NCI-H524 treated with DMSO at 0.1 percent for 48 hours (cell line): ENCODE measurements around the gene PLEKHG1.
A peak's percentile ranks its signal among the peaks of the same experiment; 100 is the strongest.

Experiments used
- DNase-seq: peaks from one replicate; lab custom pipeline; 2025; lab: John Stamatoyannopoulos, UW

The PLEKHG1 gene

GRCh38 chr6:150620244-150620643 lies 20.6 kb downstream of the PLEKHG1 start:
- DNase-seq: no peak

DNA sequence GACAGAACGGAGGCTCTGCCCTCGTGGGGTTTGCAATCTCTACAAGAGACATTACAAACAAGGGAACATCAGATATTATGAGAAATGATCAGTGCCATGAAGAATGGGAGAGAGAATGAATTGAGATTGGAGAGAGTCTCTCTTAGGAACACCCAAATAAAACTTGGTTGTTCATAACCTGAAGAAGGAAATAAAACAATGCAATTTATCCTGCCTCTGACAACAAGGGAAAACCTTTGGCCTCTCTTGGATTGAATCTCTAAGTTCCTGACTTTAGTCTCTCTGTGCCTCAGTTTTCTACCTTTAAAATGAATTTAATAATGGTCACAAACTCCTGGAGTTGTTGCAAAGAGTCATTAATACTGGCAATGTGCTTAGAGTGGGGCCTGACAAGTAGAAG lies 21.1 kb downstream of the PLEKHG1 start:
- no peak for DNase-seq

DNA sequence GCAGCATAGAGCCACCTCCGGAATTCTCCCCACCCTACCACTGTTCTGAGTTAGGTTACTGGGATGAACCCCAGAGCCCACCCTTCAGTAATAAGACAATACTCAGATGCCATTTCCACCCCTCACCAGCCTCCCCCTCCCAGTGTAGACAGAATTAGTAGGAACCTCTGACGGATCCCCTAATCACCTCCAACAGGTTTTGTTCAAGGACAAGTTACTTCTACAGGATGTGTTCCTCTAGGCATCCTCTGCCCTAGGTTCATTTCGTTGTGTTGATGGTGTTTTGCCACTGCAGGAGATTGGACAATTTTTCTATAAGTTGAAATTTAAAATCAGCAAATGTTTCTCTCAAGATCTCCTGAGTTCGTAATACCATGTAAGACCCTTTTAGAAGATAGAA lies 22.8 kb downstream of the PLEKHG1 start:
- no peak for DNase-seq

- DNase-seq: peak; percentile 99
Observed at GRCh38 chr6:150622941-150623874, 23.5 kb downstream of the PLEKHG1 start.

- no peak for DNase-seq
Observed at GRCh38 chr6:150624191-150624590, 24.5 kb downstream of the PLEKHG1 start.

DNA sequence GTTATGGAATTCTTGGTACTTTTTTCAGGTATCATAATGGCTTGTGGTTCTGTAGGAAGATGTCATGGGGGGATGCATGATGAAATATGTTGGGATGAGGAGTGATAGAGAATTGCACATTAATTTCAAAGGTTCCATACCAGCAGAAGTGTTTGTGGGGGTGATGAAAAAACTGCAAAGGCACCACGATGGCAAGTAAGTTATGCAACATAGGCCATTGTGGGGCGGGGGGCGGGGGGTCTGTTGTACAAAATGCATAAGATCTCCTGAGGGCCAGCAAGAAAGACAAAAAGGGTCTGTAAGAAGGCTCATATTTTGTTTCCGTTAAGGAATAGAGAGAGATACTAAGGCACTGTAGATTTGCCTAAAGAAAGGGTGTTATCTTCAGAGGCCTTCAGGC lies 26.2 kb downstream of the PLEKHG1 start:
- DNase-seq: no peak

- DNase-seq: no peak
Observed at GRCh38 chr6:150627154-150627553, 27.5 kb downstream of the PLEKHG1 start.

DNA sequence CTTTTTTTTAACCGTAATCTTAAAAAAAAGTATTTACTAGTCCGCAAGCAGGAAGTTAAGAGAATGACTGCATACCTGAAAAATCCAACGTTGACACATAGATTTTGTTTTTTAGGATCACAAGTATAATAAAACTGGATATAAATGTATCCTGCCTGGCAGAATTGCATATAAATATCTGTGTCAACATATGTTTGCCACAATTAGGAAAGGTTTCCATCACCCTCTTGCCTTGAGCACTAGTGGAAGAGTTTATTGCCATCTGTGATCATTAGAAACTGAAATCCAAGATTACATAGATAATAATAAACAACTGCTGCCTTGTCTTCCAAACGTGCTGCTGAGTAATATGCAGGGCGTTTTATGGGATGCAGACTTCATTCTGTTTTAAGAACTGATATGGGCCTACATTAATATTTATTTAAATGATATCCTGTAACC lies 27.9 kb downstream of the PLEKHG1 start:
- DNase-seq: peak; percentile 86

DNA sequence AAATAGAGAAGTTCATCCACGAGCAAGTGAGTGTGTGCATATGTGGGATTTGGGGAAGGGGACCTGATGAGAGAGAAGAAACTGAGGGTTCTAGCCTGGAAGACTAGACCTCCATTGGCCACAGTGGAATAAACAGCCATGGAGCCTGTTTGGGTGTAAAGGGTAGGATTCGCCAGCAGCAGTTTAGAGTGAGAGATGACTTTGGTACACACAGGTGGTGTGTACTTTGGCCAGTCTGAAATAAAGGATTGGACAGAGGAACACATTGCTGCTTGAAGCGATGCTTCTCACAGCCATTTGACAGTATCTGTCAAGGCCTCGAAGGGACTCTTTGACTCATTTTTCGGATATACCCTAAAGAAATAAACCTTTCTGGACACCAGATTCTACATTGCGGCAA lies 29.2 kb downstream of the PLEKHG1 start:
- no peak for DNase-seq

DNA sequence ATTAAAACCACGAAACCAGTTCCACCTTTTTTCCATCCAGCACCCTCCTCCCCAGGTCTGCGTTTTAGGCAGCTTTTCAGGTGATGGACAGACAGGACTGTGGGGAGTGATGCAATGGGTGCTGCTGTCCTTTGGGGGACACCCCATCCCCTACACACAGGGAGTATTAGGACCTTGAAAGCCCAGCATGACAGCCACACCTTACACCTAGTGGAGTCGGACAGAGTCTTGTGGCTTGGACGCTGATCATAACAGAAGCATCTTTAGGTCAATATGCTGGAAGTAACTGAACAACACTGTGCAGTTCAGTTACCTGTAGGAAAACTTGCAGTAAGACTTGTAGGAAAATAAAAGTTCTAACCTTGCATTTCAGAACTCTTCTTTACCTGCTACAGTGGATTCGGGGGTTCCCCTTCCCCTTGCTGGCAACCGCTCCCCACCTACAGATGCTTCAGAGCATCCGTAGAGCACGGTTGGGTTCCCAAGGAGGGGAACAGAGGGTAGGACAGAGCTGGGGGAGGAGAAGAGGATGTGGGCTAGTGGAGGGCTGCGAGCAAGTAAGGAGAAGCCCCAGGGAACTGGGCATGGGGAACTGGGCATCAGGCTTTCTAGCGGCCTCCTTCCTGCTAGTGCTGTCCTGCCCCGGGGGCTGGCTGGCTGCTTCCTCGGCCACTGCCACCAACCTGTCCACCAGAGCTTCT lies 31.7 kb downstream of the PLEKHG1 start:
- no peak for DNase-seq

GRCh38 chr6:150631984-150632642 lies 32.4 kb downstream of the PLEKHG1 start:
- DNase-seq: no peak

DNA sequence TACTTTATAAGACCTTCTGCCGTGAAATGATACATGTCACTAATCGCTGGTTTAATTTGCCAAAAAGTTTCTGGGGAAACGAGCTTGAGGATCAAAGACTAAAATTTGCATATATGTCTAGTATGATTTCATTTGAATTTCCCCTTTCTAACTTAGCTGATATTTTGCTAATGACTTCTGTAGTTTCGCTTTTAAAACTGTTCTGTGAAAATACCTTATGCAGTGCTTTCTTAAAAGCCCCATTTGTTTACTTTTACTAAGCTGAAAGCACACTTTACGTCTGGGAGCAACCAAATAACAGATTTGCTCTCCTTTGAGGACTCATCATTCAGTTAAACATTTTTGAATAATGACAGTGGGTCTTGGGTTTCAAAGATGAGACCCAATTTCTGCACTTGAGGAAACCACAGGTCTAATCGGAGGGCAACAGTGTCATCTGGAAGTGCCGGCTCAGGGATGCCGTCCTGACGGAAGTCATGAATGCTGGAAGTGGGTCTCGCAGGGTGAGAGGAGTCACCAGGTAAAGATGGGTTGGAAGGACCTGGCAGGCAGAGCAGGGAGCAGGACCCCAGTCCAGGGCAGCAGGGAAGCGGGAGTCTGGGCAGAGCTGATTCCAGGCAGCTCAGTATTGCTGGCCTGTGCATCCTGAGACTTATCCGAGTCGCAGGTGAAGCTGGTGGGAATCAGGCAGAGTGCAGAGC lies 33.2 kb downstream of the PLEKHG1 start:
- no peak for DNase-seq

DNA sequence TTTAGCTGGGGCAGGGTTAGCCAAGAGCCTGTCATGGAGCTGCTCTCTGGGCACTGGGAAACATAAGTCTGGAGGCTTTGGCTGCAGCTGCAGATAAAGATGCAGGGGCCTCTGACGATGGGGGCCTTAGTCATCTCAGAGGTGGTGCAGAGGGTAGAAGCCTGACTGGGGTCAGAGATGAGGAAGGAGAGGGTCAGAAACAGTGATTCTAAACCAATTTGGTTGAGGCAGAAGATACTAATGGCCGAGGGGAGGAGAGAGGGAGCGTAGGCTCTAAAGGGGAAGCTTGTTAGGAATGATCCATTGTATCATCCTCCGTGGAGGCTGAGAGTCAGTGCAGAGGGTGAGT lies 33.8 kb downstream of the PLEKHG1 start:
- no peak for DNase-seq

GRCh38 chr6:150634176-150634963 lies 34.7 kb downstream of the PLEKHG1 start:
- DNase-seq: no peak

DNA sequence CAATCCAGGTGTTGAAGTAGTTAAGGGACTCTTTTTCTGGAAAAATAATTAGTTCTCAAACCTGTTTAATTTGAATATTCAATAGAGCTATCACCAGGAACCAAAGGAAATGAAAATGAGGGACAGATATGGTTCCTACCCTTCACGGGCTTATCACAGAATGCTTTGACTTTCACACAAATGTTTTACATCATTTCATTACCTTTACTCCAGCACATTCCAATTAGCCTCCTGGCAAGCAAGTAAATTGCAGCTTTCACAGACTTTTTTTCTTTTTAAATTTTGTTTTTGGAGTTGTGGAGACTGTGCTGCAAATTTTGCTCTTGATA lies 35.2 kb downstream of the PLEKHG1 start:
- no peak for DNase-seq

- DNase-seq: no peak
Observed at GRCh38 chr6:150635906-150636514, 36.3 kb downstream of the PLEKHG1 start.

DNA sequence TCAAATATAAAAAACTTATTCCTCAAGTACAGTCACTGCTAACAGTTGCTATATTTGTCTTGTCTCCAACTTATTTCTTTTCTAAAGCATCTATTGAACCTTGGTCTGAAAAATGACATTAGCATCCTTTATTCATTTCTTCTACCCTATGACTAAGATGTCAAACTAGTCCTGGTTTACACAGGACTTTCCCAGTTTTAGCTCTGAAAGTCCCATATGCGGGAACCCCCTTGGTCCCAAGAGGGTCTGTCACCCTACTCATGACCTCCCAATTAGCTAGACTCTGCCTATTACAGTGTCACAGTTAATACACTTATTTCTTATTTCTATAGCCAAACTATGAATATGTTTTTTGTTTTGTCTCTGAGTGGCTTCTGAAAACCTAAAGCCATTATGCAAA lies 37.1 kb downstream of the PLEKHG1 start:
- DNase-seq: no peak

- no peak for DNase-seq
Observed at GRCh38 chr6:150637266-150637665, 37.6 kb downstream of the PLEKHG1 start.

DNA sequence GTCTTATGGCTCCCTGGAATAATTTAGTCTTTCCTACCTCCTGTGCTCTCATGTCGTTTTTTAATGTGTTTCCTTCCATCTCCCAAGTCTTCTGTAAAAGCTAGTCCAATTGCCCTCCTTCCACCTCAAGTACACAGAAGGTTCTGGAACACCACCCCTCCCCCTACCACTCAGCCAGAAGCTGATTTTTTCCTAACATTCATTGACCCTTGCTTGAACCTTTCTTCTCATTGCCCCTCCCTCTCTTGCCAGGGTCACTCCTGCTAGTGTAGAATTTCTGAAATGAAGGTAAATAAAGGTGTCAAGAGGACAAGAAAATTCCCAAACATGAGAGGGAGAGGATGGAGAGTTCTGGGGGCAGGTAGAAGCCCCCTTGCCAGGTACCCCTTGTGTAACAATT lies 38.6 kb downstream of the PLEKHG1 start:
- DNase-seq: no peak

DNA sequence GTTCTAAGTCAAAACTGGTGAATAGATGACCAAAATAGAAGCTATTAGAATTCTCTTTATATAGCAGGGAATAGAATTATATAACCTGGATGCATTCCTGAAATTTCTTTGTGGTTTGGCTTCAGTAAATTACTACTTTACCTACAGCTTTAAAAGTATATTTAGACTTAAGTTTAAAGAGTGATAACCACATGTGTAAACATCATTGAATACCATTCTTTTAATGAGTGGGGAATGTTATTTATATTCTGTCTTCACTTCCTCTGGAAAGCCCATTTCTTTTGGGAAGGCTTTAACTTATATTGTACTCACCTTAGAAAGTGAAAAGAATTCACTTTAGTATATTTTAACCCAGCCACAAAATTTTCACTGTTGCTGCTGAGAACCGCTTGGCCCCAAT lies 39.1 kb downstream of the PLEKHG1 start:
- no peak for DNase-seq

DNA sequence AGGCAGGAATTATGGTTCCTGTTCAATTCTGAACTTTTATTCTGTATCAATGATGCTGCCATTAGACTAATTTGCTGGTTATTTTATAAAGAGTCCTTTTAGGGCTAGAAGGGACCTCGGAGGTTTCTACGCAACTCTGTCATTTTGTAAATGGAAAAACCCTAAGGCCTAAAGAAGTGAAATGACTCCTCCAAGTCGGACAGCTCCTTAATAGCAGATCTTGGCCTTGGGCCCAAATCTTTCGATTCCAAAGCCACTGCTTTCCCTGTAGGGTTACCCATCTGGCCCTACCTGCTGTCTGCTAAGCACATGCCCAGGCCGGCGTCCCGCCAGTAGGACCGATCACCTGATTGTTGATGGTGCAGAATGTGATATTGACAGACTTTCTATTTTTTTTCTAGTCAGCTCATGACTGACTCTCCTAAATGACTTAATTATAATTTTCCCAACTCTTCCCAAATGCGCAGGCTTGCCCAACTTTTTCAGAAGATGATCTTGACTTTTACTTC lies 40.2 kb downstream of the PLEKHG1 start:
- peak; percentile 31 for DNase-seq
